GM21576 (cell line): ENCODE results near the gene SLC25A40.

Experiments
- ATAC-seq: cut with Tn5 transposase; IDR thresholded peaks from one replicate; pipeline ENCODE4 v1.9.1; 2021; ENCODE audit warnings: mild to moderate bottlenecking, moderate library complexity; ENCODE audit not compliant: unreplicated experiment

The SLC25A40 gene

DNA sequence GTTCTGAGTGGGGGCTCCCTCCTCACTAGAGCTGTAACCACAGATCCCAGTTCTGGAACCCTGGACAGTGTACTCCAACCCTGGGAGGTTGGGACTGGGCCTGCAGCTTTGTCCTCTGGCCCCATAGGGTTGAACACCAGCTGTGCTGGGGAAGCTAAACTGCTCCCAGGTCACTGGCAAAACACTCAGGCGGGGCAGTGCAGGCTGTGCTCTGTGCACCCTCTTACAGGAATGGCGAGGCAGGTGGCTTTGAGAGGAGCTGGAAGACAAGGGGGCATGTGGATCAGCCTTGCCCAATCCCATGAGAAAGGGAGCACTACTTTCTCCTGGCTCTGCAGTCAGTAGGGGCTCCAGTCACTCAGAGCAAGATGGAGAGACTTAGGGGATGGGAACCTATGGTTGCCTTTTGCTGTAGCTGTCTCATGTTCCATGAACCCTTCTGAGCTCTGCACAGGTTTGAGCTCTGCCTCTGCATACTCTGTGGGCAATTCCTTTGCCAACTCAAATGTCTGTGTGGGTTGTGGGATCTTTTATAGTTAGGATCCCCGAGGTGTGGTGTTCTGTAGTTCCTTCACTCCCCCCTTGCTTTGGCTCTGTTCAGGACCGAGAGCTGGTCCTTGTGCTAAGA, 90.7 kb downstream of the SLC25A40 start:
- ATAC-seq, result no peak

DNA sequence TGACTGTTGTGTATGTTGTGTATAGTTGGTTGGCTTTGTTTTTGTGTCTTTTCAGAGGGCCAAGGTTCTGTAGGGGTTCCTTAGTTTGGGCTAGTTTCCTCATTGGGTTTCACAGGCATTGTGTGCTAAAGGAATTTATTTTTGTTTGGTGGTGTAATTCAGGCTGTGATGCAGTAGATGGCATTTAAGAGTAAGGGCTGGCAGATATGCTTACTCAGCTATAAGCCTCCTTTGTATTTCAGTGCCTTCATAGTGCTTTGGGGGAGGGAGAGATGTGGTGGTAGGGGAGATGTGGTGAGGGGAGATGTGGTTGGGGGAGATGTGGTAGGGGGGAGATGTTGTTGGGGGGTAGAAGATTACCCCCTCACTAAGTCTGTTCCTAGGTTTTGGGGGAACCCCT, 91.7 kb downstream of the SLC25A40 start:
- ATAC-seq, result no peak
